ENCODE measurements around the gene KIF20A. TPM values are rescaled to one million over a fixed set of nuclear protein-coding genes. Genes with fewer than 3 reads are reported as not detected.

KIF20A gene
- total RNA-seq, 1 experiment from 2014 or later: 88.6 TPM

GRCh38 chr5:138213161-138214029, 34.5 kb downstream of the KIF20A start, which contains the start of gene CDC23:
CDC23 (minus strand) TSS chr5:138213323; CDS start chr5:138213312, 11 bp downstream.
- POLR2A ChIA-PET (ENCODE audit: unreplicated experiment): interaction anchor here (0.5 to 0.7 kb wide), 6 partner anchors 33 to 1337 kb away, joined by 4 to 5 read pairs (median 4); partner anchors contain the start of gene KIF20A
- H3F3A ChIP-seq (ENCODE audit: insufficient read depth, low read depth): 0 out of 2 replicates have a peak, but pooled peaks cover 5% of the 10 kb centered on the region
- no peak for TF ChIP-seq EZH2 (IDR thresholded peaks at IDR 0.05; ENCODE audit: low read depth)
- TF ChIP-seq, protein P1, sequence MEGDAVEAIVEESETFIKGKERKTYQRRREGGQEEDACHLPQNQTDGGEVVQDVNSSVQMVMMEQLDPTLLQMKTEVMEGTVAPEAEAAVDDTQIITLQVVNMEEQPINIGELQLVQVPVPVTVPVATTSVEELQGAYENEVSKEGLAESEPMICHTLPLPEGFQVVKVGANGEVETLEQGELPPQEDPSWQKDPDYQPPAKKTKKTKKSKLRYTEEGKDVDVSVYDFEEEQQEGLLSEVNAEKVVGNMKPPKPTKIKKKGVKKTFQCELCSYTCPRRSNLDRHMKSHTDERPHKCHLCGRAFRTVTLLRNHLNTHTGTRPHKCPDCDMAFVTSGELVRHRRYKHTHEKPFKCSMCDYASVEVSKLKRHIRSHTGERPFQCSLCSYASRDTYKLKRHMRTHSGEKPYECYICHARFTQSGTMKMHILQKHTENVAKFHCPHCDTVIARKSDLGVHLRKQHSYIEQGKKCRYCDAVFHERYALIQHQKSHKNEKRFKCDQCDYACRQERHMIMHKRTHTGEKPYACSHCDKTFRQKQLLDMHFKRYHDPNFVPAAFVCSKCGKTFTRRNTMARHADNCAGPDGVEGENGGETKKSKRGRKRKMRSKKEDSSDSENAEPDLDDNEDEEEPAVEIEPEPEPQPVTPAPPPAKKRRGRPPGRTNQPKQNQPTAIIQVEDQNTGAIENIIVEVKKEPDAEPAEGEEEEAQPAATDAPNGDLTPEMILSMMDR (conservative IDR thresholded peaks at IDR 0.05): no peak
- no peaks in the 10 kb centered on the region for H3K9me2 ChIP-seq (ENCODE audit: insufficient read depth)
- H3K4me2 ChIP-seq: peak within 1 kb of the TSS; percentile 82
- H3K4me1 ChIP-seq (replicated peaks; ENCODE audit: insufficient read depth): peaks cover 8% of the 10 kb centered on the region
- peak; percentile 93 to 97 for DNase-seq
- no peaks in the 10 kb centered on the region for H3K9me3 ChIP-seq (ENCODE audit: insufficient read depth, low read depth)
- H3K36me3 ChIP-seq (ENCODE audit: low read depth): no peaks in the 10 kb centered on the region
- H2AFZ ChIP-seq: peak within 1 kb of the TSS; percentile 93
- no peaks in the 10 kb centered on the region for H3K27me3 ChIP-seq (ENCODE audit: insufficient read depth, low read depth)
- CTCF ChIA-PET: interaction anchor here (0.7 kb wide), 2 partner anchors 139 to 236 kb away, joined by 3 read pairs; partner anchors contain the start of gene KDM3B
- H3K27ac ChIP-seq: no peak within 1 kb of the TSS
- BruUV-seq (replicated peaks): TSS peak; percentile 34
- intact Hi-C loops (cut with micrococcal nuclease; ENCODE audit: unreplicated experiment): loop anchor here (2.0 kb wide), 1 partner anchor 35 kb away; the partner anchor contains the start of genes BRD8 and KIF20A
- peak within 1 kb of the TSS; percentile 93 for H3K4me3 ChIP-seq
- H4K20me1 ChIP-seq (ENCODE audit: insufficient read depth): no peaks in the 10 kb centered on the region
- peaks cover 45% of the 10 kb centered on the region for H3K79me2 ChIP-seq (ENCODE audit: low read depth)

DNA sequence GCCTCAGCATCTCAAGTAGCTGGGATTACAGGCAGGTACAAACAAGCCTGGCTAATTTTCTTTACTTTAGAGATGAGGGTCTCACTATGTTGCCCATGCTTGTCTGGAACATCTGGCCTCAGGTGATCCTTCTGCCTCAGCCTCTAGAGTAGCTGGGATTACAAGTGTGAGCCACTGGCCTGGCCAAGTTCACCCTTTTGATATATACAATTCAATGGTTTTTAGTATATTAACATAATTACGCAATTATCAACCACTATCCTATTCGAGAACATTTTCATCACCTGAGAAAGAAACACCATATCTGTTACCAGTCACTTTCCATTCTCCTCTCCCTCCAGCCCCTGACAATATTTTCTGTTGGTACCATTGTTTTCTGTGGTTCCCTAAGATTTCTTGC, 37.9 kb downstream of the KIF20A start:
- no peaks in the 10 kb centered on the region for H3K9me3 ChIP-seq (ENCODE audit: insufficient read depth, low read depth)
- H3K36me3 ChIP-seq (ENCODE audit: low read depth): no peaks in the 10 kb centered on the region
- DNase-seq: no peak
- 0 out of 2 replicates have a peak, but pooled peaks cover 1% of the 10 kb centered on the region for H3F3A ChIP-seq (ENCODE audit: insufficient read depth, low read depth)
- no peaks in the 10 kb centered on the region for H3K27me3 ChIP-seq (ENCODE audit: insufficient read depth, low read depth)
- BruUV-seq (replicated peaks): no TSS peak
- no peaks in the 10 kb centered on the region for H3K9me2 ChIP-seq (ENCODE audit: insufficient read depth)
- intact Hi-C loops (cut with micrococcal nuclease; ENCODE audit: unreplicated experiment): no loop called here
- no peak overlapping the region for H3K27ac ChIP-seq
- POLR2A ChIA-PET (ENCODE audit: unreplicated experiment): interaction anchor here (0.6 kb wide), 1 partner anchor 9 kb away, joined by 6 read pairs; no protein-coding TSS in a partner anchor
- no peak overlapping the region for H3K4me2 ChIP-seq
- TF ChIP-seq EZH2 (IDR thresholded peaks at IDR 0.05; ENCODE audit: low read depth): no peak
- TF ChIP-seq, protein P1 (conservative IDR thresholded peaks at IDR 0.05): no peak
- peaks cover 13% of the 10 kb centered on the region for H3K79me2 ChIP-seq (ENCODE audit: low read depth)
- no peak overlapping the region for H2AFZ ChIP-seq
- H3K4me1 ChIP-seq (replicated peaks; ENCODE audit: insufficient read depth): peaks cover 6% of the 10 kb centered on the region
- H4K20me1 ChIP-seq (ENCODE audit: insufficient read depth): no peaks in the 10 kb centered on the region
- CTCF ChIA-PET: no interaction called here
- H3K4me3 ChIP-seq: no peak overlapping the region

DNA sequence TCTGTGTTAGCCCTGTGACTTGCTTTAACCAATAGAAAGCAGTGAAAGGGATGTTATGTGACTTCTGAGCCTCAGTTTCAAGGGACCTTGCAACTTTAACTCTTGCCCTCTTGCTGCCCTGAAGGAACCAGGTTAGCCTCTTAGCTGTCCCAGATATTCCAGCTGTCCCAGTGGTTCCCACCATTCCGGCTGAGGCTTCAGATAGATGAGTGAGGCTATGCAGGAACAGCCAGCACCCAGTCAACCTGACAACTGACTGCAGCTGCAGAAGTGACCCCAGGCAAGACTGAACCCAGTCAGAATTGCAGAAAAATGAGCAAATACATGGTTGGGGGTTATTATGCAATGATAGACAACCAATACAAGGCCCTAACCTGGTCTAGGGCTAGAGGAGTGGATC, 44.6 kb downstream of the KIF20A start:
- Histone ChIP-seq H3F3A (ENCODE audit: insufficient read depth, low read depth) (no peaks in the 10 kb centered on the region), H3K9me2 (ENCODE audit: insufficient read depth) (no peaks in the 10 kb centered on the region), H3K9me3 (ENCODE audit: insufficient read depth, low read depth) (peaks cover 13% of the 10 kb centered on the region), H3K27ac (no peak overlapping the region), H3K36me3 (ENCODE audit: low read depth) (no peaks in the 10 kb centered on the region), H4K20me1 (ENCODE audit: insufficient read depth) (no peaks in the 10 kb centered on the region), H3K4me1 (replicated peaks; ENCODE audit: insufficient read depth) (no peaks in the 10 kb centered on the region), H3K27me3 (ENCODE audit: insufficient read depth, low read depth) (no peaks in the 10 kb centered on the region), H3K79me2 (ENCODE audit: low read depth) (no peaks in the 10 kb centered on the region), H3K4me3 (no peak overlapping the region), H3K4me2 (no peak overlapping the region), H2AFZ (no peak overlapping the region)
- ChIA-PET POLR2A (ENCODE audit: unreplicated experiment) (no interaction called here), CTCF (interaction anchor here (0.6 to 1.2 kb wide), 4 partner anchors 25 to 324 kb away, joined by 3 read pairs; no protein-coding TSS in a partner anchor)
- no TSS peak for BruUV-seq (replicated peaks)
- no peak for DNase-seq
- intact Hi-C loops (cut with micrococcal nuclease; ENCODE audit: unreplicated experiment): loop anchor here (2.0 kb wide), 2 partner anchors 59 to 187 kb away; no protein-coding TSS in a partner anchor
- no peak for TF ChIP-seq EZH2 (IDR thresholded peaks at IDR 0.05; ENCODE audit: low read depth)
- TF ChIP-seq, protein P1 (conservative IDR thresholded peaks at IDR 0.05): no peak
